GM12878 (cell line): ENCODE data around the gene RGS6. TPM values are rescaled to one million over a fixed set of nuclear protein-coding genes. Genes with fewer than 3 reads are reported as not detected.

Experiments
- ATAC-seq: fragments of 200-7000 bp; cut with Tn5 transposase; 3 replicates; pipeline ENCODE4 v1.9.1; 2020; ENCODE audit warnings: mild to moderate bottlenecking, moderate library complexity
- BruUV-seq: library from RNA; stranded (reverse); fragments of 400-500 nt; replicated peaks from 2 replicates; lab custom pipeline; 2021; lab: Mats Ljungman, UMichigan
- CTCF ChIA-PET: fragments of 300-600 bp; sonication (Branson Sonifier 250); formaldehyde crosslinking; extraction: SDS; loops from one replicate; lab custom pipeline; 2021; ENCODE audit warnings: inconsistent platforms; lab: Yijun Ruan, JAX
- POLR2A ChIA-PET: fragments of 350-600 bp; formaldehyde crosslinking; extraction: SDS; loops from one replicate; lab custom pipeline; 2021; ENCODE audit warnings: inconsistent platforms; lab: Charles Lee
- RAD21 ChIA-PET: fragments of 300-600 bp; sonication (Branson Sonifier 250); formaldehyde crosslinking; loops from one replicate; lab custom pipeline; 2023; ENCODE audit warnings: antibody characterized with exemption; ENCODE audit not compliant: unreplicated experiment; lab: Charles Lee
- SMC1A ChIA-PET: fragments of 300-600 bp; sonication (Branson Sonifier 250); formaldehyde crosslinking; loops from one replicate; lab custom pipeline; 2023; ENCODE audit not compliant: unreplicated experiment, uncharacterized antibody; lab: Charles Lee
- DNase-seq: peaks from one replicate; pipeline ENCODE4 v3.0.0-alpha.2; 2011; ENCODE audit warnings: low read depth, low spot score
- FAIRE-seq: peaks from 3 replicates; lab custom pipeline; 2011; peaks lifted over from hg19 to GRCh38; lab: Jason Lieb, UNC
- H2AFZ ChIP-seq: 2 replicates; pipeline ENCODE4 v1.6.0; 2011; ENCODE audit warnings: low read depth, low read length, control low read depth; ENCODE audit not compliant: control insufficient read depth
- H3K27ac ChIP-seq: 2 replicates; pipeline ENCODE4 v1.5.1; 2011; ENCODE audit warnings: control low read depth; ENCODE audit not compliant: control insufficient read depth, insufficient read depth
- H3K27me3 ChIP-seq, 2 experiments: replicated peaks in 1 of 2; 2 replicates each; pipeline versions ENCODE4 v1.6.0 to v1.6.1; 2011; ENCODE audit warnings: low read length in 1 of 2; ENCODE audit not compliant: control insufficient read depth in 2 of 2, insufficient read depth in 2 of 2
- H3K36me3 ChIP-seq, 2 experiments: 2 replicates each; pipeline ENCODE4 v1.5.1; 2011; ENCODE audit warnings: low read length in 1 of 2; ENCODE audit not compliant: control insufficient read depth in 2 of 2, insufficient read depth in 2 of 2
- H3K4me1 ChIP-seq: 2 replicates; pipeline ENCODE4 v1.6.1; 2011; ENCODE audit warnings: mild to moderate bottlenecking, low read length, moderate library complexity, mixed read lengths; ENCODE audit not compliant: control insufficient read depth, insufficient read depth
- H3K4me2 ChIP-seq: 2 replicates; pipeline ENCODE4 v1.6.0; 2011; ENCODE audit warnings: control low read depth; ENCODE audit not compliant: control insufficient read depth, insufficient read depth
- H3K4me3 ChIP-seq: fragments of 200-600 bp; sonication (generic); 2 replicates; pipeline ENCODE4 v1.5.1; 2016
- H3K79me2 ChIP-seq: 2 replicates; pipeline ENCODE4 v1.6.0; 2011; ENCODE audit warnings: low read length; ENCODE audit not compliant: control insufficient read depth, insufficient read depth
- H3K9ac ChIP-seq: 2 replicates; pipeline ENCODE4 v1.8.0; 2011; ENCODE audit warnings: low read length, control low read depth, mixed read lengths; ENCODE audit not compliant: control insufficient read depth, insufficient read depth
- H3K9me3 ChIP-seq: replicated peaks from 3 replicates; pipeline ENCODE4 v1.5.1; 2011; ENCODE audit warnings: mild to moderate bottlenecking, low read length; ENCODE audit not compliant: control insufficient read depth, insufficient read depth
- H4K20me1 ChIP-seq: 2 replicates; pipeline ENCODE4 v1.6.0; 2011; ENCODE audit not compliant: control insufficient read depth, insufficient read depth
- BMI1 ChIP-seq: fragments of 450-650 bp; IDR thresholded peaks from 2 replicates; pipeline ENCODE4 v1.6.1; 2016; ENCODE audit warnings: mild to moderate bottlenecking, moderate library complexity, borderline replicate concordance
- CHD1 ChIP-seq: IDR thresholded peaks from 2 replicates; pipeline ENCODE4 v1.6.1; 2012; ENCODE audit warnings: low read depth, low read length, improper control_type of control experiment
- EED ChIP-seq: sonication (generic); IDR thresholded peaks from 2 replicates; pipeline ENCODE4 v1.6.1; 2016; ENCODE audit warnings: antibody characterized with exemption, low read depth
- IKZF2 ChIP-seq, 2 experiments: fragments of 450-650 bp; IDR thresholded peaks; 2 replicates each; pipeline ENCODE4 v1.6.1; 2017; ENCODE audit warnings: mild to moderate bottlenecking in 2 of 2, moderate library complexity in 2 of 2
- SPI1 ChIP-seq: IDR thresholded peaks from 2 replicates; pipeline ENCODE4 v1.6.1; 2011; ENCODE audit warnings: low read depth, mild to moderate bottlenecking, low read length, moderate library complexity, borderline replicate concordance; ENCODE audit not compliant: insufficient read depth
- ZNF207 ChIP-seq: fragments of 450-650 bp; IDR thresholded peaks from 2 replicates; pipeline ENCODE4 v1.6.1; 2014; ENCODE audit warnings: antibody characterized with exemption, mild to moderate bottlenecking, borderline replicate concordance
- ZSCAN29 ChIP-seq: fragments of 450-650 bp; IDR thresholded peaks from 2 replicates; pipeline ENCODE4 v1.6.1; 2017; ENCODE audit warnings: mild to moderate bottlenecking, moderate library complexity
- WGBS: methylation state at CpG from one replicate; pipeline ENCODE4 v1.1.6; 2016; ENCODE audit warnings: low lambda C conversion rate; ENCODE audit not compliant: insufficient replicate concordance, insufficient coverage; ENCODE audit errors: missing lambda C conversion rate; 5-methylcytosine and 5-hydroxymethylcytosine counted together
- in situ Hi-C: fragments of 300-500 bp; cut with MboI; formaldehyde crosslinking; loops from 9 replicates; pipeline ENCODE4 v1.14.3; 2018; ENCODE audit warnings: mixed read lengths
- intact Hi-C: fragments of 100-400 bp; cut with micrococcal nuclease; formaldehyde crosslinking; loops from one replicate; pipeline ENCODE4 v1.14.2; 2022; ENCODE audit not compliant: unreplicated experiment
- polyA plus RNA-seq, 11 experiments: library from polyadenylated mRNA; depleted of rRNA in 4 of 11; unstranded in 6 of 11; stranded (reverse) in 5 of 11; fragments of >200 nt; fragmentation: Nextera tagmentation in 4 of 11; fragmentation: Illumina TruSeq in 1 of 11; extraction: Ambion mirVana in 4 of 11; extraction: Trizol in 1 of 11; gene quantifications; 1 replicate in 1 of 11; 2 replicates in 10 of 11; pipeline versions ENCODE4 v1.2.1 to v1.2.3, GENCODE V29; 2011 to 2016; ENCODE audit warnings: inconsistent platforms in 2 of 11, missing spikeins in 2 of 11, low read depth in 1 of 11
- total RNA-seq, 4 experiments: library from RNA; depleted of rRNA in 3 of 4; stranded (reverse); fragments of >200 nt in 3 of 4; fragmentation: Illumina TruSeq in 1 of 4; extraction: Trizol in 1 of 4; gene quantifications; 2 replicates each; pipeline versions ENCODE4 v1.2.1 to v1.2.3, GENCODE V29; 2013 to 2021

Gene RGS6
- total and polyA plus RNA-seq, 10 of the 15 experiments (the other 5 are each of a cell fraction or from before 2014, with no cell fraction given), result 3.9 to 18.1 (median 12.4) TPM

GRCh38 chr14:72499746-72500145, 567.5 kb downstream of the RGS6 start:
- Histone ChIP-seq H3K79me2 (no peaks in the 10 kb centered on the region), H3K4me2 (no peak overlapping the region), H3K27me3 (no peaks in the 10 kb centered on the region), H3K9ac (no peak overlapping the region), H3K4me1 (peaks cover 5% of the 10 kb centered on the region; the same call in 1 of the 2 replicates), H3K36me3 (no peaks in the 10 kb centered on the region), H2AFZ (no peak overlapping the region), H3K4me3 (no peak overlapping the region), H3K27ac (no peak overlapping the region), H3K9me3 (peaks cover 9% of the 10 kb centered on the region; the same call in 2 of the 3 replicates), H4K20me1 (no peaks in the 10 kb centered on the region)
- DNase-seq (no peak), ATAC-seq (no peak), FAIRE-seq (no peak)
- POLR2A ChIA-PET, result interaction anchor here (0.9 to 2.6 kb wide), 2 partner anchors 20 to 22 kb away, joined by 3 to 7 read pairs; no protein-coding TSS in a partner anchor
- 79% methylated on average over 5 of the region's 5 CpGs for WGBS
- RAD21 ChIA-PET, result interaction anchor here (0.6 to 1.8 kb wide), 3 partner anchors 19 to 48 kb away, joined by 3 to 6 read pairs (median 4); no protein-coding TSS in a partner anchor
- CTCF ChIA-PET, result interaction anchor here (0.6 to 1.5 kb wide), 3 partner anchors 10 to 66 kb away, joined by 3 read pairs; no protein-coding TSS in a partner anchor
- SMC1A ChIA-PET, result interaction anchor here (0.7 to 4.9 kb wide), 5 partner anchors 9 to 229 kb away, joined by 3 to 34 read pairs (median 4); no protein-coding TSS in a partner anchor
- in situ Hi-C loops (no loop called here), intact Hi-C loops (no loop called here)
- BruUV-seq, result no TSS peak
- no peak for TF ChIP-seq ZNF207
- peak; percentile 24; the same call in 1 of the 2 replicates for TF ChIP-seq EED
- TF ChIP-seq SPI1, result 0 out of 2 replicates have a peak, but pooled peaks have one; percentile 16
- no peak for TF ChIP-seq CHD1
- no peak for TF ChIP-seq BMI1
- no peak for TF ChIP-seq IKZF2 (IDR thresholded peaks at IDR 0.05)
- no peak for TF ChIP-seq ZSCAN29
